ENCODE data around the gene RAG2.

DNA sequence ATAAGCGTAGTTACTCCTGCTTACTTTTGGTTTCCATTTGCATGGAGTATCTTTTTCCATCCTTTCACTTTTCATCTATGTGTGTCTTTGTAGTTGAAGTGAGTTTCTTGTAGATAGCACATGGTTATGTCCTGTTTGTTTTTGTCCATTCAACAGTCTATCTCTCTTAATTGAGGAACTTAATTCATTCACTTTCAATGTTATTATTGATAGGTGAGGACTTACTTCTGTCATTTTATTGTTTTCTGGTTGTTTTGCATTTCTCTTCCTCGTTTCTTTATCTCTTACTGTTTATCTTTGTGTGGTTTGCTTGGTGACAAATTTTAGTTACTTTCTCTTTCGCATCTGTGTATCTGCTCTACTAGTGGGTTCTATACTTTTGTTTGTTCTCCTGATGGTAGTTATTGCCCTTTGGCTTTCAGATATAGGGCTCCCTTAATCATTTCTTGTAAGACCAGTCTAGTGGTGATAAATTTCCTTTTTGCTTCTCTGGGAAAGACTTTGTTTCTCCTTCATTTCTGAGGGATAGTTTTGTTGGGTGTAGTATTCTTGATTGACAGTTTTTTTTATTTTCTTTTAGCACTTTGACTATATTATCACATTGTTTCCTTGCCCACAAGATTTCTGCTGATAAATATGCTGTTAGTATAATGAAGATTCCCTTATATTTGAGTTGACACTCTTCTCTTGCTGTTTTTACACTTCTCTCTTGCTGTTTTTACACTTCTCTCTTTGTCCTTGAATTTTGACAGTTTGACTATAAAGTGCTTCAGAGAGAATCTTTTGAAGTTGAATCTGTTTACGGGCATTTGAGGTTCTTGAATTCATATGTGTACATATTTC lies 39.2 kb downstream of the RAG2 start:
- TF ChIP-seq, protein P1, sequence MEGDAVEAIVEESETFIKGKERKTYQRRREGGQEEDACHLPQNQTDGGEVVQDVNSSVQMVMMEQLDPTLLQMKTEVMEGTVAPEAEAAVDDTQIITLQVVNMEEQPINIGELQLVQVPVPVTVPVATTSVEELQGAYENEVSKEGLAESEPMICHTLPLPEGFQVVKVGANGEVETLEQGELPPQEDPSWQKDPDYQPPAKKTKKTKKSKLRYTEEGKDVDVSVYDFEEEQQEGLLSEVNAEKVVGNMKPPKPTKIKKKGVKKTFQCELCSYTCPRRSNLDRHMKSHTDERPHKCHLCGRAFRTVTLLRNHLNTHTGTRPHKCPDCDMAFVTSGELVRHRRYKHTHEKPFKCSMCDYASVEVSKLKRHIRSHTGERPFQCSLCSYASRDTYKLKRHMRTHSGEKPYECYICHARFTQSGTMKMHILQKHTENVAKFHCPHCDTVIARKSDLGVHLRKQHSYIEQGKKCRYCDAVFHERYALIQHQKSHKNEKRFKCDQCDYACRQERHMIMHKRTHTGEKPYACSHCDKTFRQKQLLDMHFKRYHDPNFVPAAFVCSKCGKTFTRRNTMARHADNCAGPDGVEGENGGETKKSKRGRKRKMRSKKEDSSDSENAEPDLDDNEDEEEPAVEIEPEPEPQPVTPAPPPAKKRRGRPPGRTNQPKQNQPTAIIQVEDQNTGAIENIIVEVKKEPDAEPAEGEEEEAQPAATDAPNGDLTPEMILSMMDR (IDR thresholded peaks at IDR 0.05), result no peak
- no peak for TF ChIP-seq POLR2A (IDR thresholded peaks at IDR 0.05)
